H1 (cell line): ENCODE data around the gene GSX1.

Experiments used
- ATF3 ChIP-seq: IDR thresholded peaks from 2 replicates; pipeline ENCODE4 v1.6.1; 2011; ENCODE audit warnings: low read depth, mild to moderate bottlenecking, low read length; ENCODE audit not compliant: insufficient read depth
- BRCA1 ChIP-seq: IDR thresholded peaks from 2 replicates; pipeline ENCODE4 v1.6.1; 2012; ENCODE audit warnings: low read depth, low read length, improper control_type of control experiment
- EGR1 ChIP-seq: IDR thresholded peaks from 2 replicates; pipeline ENCODE4 v1.6.1; 2011; ENCODE audit warnings: low read depth, low read length, borderline replicate concordance
- NRF1 ChIP-seq: IDR thresholded peaks from 2 replicates; pipeline ENCODE4 v1.6.1; 2011; ENCODE audit warnings: mild to moderate bottlenecking, low read depth, low read length, improper control_type of control experiment
- POLR2A ChIP-seq, 2 experiments: IDR thresholded peaks; 1 replicate in 1 of 2; 2 replicates in 1 of 2; pipeline ENCODE4 v1.6.1; 2011; ENCODE audit warnings: low read depth in 2 of 2, low read length in 2 of 2, mild to moderate bottlenecking in 2 of 2; ENCODE audit errors: control extremely low read depth in 1 of 2
- TF ChIP-seq, protein P1 (sequence below), 3 experiments: IDR thresholded peaks; 1 replicate in 2 of 3; 2 replicates in 1 of 3; pipeline versions ENCODE4 v1.5.1 to v1.6.1; 2011; ENCODE audit warnings: low read length in 3 of 3, mild to moderate bottlenecking in 3 of 3, inconsistent platforms in 2 of 3, low read depth in 1 of 3, moderate library complexity in 1 of 3; ENCODE audit not compliant: insufficient read depth in 1 of 3; ENCODE audit errors: control extremely low read depth in 1 of 3

DNA sequence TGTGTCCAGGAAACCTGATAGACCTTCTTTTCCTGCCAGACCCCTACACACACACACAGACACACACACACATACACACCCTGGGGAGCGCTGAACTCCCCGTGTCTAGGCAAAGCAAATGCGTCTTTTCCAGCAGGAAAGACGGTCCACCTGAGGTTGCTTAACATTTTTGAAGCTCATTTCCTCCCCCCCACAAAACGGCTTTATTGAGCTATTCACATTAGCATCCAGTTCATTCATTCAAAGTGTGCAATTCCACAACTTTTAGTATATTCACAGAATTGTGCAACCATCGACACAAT lies 3.4 kb downstream of the GSX1 start:
- no peak for TF ChIP-seq POLR2A (IDR thresholded peaks at IDR 0.05; ENCODE audit: control extremely low read depth in 1 of 2, low read depth in 2 of 2, low read length in 2 of 2)
- TF ChIP-seq EGR1 = no peak
- TF ChIP-seq BRCA1 = no peak
- TF ChIP-seq, protein P1, sequence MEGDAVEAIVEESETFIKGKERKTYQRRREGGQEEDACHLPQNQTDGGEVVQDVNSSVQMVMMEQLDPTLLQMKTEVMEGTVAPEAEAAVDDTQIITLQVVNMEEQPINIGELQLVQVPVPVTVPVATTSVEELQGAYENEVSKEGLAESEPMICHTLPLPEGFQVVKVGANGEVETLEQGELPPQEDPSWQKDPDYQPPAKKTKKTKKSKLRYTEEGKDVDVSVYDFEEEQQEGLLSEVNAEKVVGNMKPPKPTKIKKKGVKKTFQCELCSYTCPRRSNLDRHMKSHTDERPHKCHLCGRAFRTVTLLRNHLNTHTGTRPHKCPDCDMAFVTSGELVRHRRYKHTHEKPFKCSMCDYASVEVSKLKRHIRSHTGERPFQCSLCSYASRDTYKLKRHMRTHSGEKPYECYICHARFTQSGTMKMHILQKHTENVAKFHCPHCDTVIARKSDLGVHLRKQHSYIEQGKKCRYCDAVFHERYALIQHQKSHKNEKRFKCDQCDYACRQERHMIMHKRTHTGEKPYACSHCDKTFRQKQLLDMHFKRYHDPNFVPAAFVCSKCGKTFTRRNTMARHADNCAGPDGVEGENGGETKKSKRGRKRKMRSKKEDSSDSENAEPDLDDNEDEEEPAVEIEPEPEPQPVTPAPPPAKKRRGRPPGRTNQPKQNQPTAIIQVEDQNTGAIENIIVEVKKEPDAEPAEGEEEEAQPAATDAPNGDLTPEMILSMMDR (IDR thresholded peaks at IDR 0.05; ENCODE audit: control extremely low read depth in 1 of 3, insufficient read depth in 1 of 3, low read depth in 1 of 3, low read length in 3 of 3) = no peak
- no peak for TF ChIP-seq NRF1
- no peak for TF ChIP-seq ATF3
